Measurements from ENCODE around the gene ITGA11. TPM values are rescaled to one million over a fixed set of nuclear protein-coding genes. Genes with fewer than 3 reads are reported as not detected.
A peak's percentile ranks its signal among the peaks of the same experiment; 100 is the strongest.

Gene ITGA11
- total and polyA plus RNA-seq, 10 donors = 0.27 to 17.2 (median 5.8) TPM

- TF ChIP-seq CTCF (IDR thresholded peaks at IDR 0.05 in 8 of 11, conservative IDR thresholded peaks at IDR 0.05 in 3 of 11) = no peak
- no peak for TF ChIP-seq POLR2AphosphoS5 (IDR thresholded peaks at IDR 0.05)
- no peak for TF ChIP-seq POLR2A (IDR thresholded peaks at IDR 0.05)
- Histone ChIP-seq H3K27me3 (replicated peaks in 1 of 7) (peaks cover 0 to 47% (median 0%) of the 10 kb centered on the region in 7 donors), H3K4me3 (no peak overlapping the region), H3K36me3 (no peaks in the 10 kb centered on the region), H3K27ac (no peak overlapping the region), H3K9me3 (no peaks in the 10 kb centered on the region), H3K4me1 (peaks cover 0 to 10% (median 3%) of the 10 kb centered on the region in 6 donors)
- DNase-seq = no peak
- 73 to 89% (median 82%) methylated on average over 9 of the region's 9 CpGs for WGBS, 5 donors
- intact Hi-C loops (cut with DNase I; ENCODE audit: low total_unique reads) = loop anchor here (10.0 kb wide), 1 partner anchor 142 kb away; no protein-coding TSS in a partner anchor
Observed at GRCh38 chr15:68386587-68387288, 45.2 kb downstream of the ITGA11 start.

GRCh38 chr15:68385671-68386586, 46.0 kb downstream of the ITGA11 start:
- WGBS, 5 donors = 79 to 94% (median 91%) methylated on average over 7 to 8 of the region's 8 CpGs
- Histone ChIP-seq H3K27ac (no peak overlapping the region), H3K27me3 (replicated peaks in 1 of 7) (peaks cover 0 to 39% (median 0%) of the 10 kb centered on the region in 7 donors), H3K36me3 (no peaks in the 10 kb centered on the region), H3K9me3 (no peaks in the 10 kb centered on the region), H3K4me3 (no peak overlapping the region), H3K4me1 (peaks cover 0 to 10% (median 3%) of the 10 kb centered on the region in 6 donors)
- DNase-seq = no peak
- intact Hi-C loops (cut with DNase I; ENCODE audit: low total_unique reads) = loop anchor here (10.0 kb wide), 1 partner anchor 141 kb away; no protein-coding TSS in a partner anchor
- TF ChIP-seq POLR2A (IDR thresholded peaks at IDR 0.05) (no peak), POLR2AphosphoS5 (IDR thresholded peaks at IDR 0.05) (no peak), CTCF (IDR thresholded peaks at IDR 0.05 in 8 of 11, conservative IDR thresholded peaks at IDR 0.05 in 3 of 11) (no peak)

- H3K9me3 ChIP-seq = no peaks in the 10 kb centered on the region
- TF ChIP-seq POLR2AphosphoS5 (IDR thresholded peaks at IDR 0.05) (no peak), CTCF (IDR thresholded peaks at IDR 0.05 in 8 of 11, conservative IDR thresholded peaks at IDR 0.05 in 3 of 11) (no peak), POLR2A (IDR thresholded peaks at IDR 0.05) (no peak)
- intact Hi-C loops (cut with DNase I; ENCODE audit: low total_unique reads) = loop anchor here (10.0 kb wide), 1 partner anchor 140 kb away; no protein-coding TSS in a partner anchor
- no peaks in the 10 kb centered on the region for H3K36me3 ChIP-seq
- H3K4me3 ChIP-seq = no peak overlapping the region
- peak overlapping the region in 3 of 8 donors; percentile 15 to 36 (median 15) for H3K27ac ChIP-seq
- H3K4me1 ChIP-seq = peaks cover 0 to 4% (median under 1%) of the 10 kb centered on the region in 6 donors
- peaks cover 0 to 32% (median 0%) of the 10 kb centered on the region in 7 donors for H3K27me3 ChIP-seq (replicated peaks in 1 of 7)
- 76 to 94% (median 87%) methylated on average over 3 of the region's 3 CpGs for WGBS, 5 donors
- no peak for DNase-seq
Observed at GRCh38 chr15:68385240-68385561, 46.8 kb downstream of the ITGA11 start.

Measured in spleen (tissue), 11 donors.